HG03066 (cell line): ENCODE results near the gene REL.

Source experiments
- ATAC-seq: cut with Tn5 transposase; IDR thresholded peaks from one replicate; pipeline ENCODE4 v1.9.1; 2021; ENCODE audit warnings: low read depth; ENCODE audit not compliant: unreplicated experiment

Gene REL

GRCh38 chr2:60961457-60961856 lies 80.1 kb downstream of the REL start:
- ATAC-seq, result no peak

- ATAC-seq, result no peak
These were observed 81.2 kb downstream of the REL start for GRCh38 chr2:60962528-60962927.

GRCh38 chr2:60963190-60963589 lies 81.8 kb downstream of the REL start:
- no peak for ATAC-seq

- no peak for ATAC-seq
These were observed 83.5 kb downstream of the REL start for GRCh38 chr2:60964651-60965498.

GRCh38 chr2:60965499-60965785 lies 84.1 kb downstream of the REL start:
- no peak for ATAC-seq

- peak; percentile 74 for ATAC-seq
These were observed 85.4 kb downstream of the REL start for GRCh38 chr2:60966507-60967405.

GRCh38 chr2:60972889-60973656 lies 91.7 kb downstream of the REL start:
- ATAC-seq, result no peak

GRCh38 chr2:60973705-60974104 lies 92.3 kb downstream of the REL start:
- no peak for ATAC-seq

- no peak for ATAC-seq
These were observed 93.3 kb downstream of the REL start for GRCh38 chr2:60974652-60975051.
